ENCODE measurements around the gene MAPKAP1. TPM values are rescaled to one million over a fixed set of nuclear protein-coding genes. Genes with fewer than 3 reads are reported as not detected.

MAPKAP1 gene
- total and polyA plus RNA-seq, 2 experiments from 2014 or later = 68.4 to 98.5 TPM

DNA sequence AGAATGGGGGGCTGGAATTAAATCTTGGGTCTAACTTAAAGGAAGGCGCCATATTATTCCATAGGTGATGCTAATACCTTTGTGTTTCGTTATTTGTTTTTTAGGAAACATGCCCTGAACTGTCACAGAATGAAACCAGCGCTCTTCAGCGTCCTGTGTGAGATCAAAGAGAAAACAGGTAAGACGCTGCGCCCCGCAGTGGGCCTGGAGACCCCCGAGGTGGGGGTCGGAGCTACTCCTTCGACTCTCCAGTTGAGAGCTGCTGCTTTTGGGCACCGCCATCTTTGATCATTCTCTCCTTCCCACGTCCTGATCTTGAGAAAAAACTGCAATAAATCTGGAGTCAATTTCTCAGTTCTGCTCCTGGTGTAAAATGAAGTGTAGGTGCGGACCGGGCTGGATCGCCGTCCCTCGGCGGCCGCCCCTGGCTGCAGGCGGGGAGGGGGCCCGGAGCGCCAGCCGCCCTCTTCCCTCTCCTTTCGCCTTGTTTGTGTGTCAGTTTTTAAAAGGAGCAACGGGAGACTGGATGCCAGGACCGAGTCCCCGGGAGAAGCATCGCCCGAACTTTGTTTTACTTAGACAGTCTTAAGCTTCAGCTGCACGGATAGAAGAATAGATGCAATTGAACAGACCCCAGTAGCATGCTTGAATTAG lies 41.6 kb upstream of the MAPKAP1 start (continued):
- TF ChIP-seq CREB1 (CRISPR knock-in tag; IDR thresholded peaks at IDR 0.05; ENCODE audit: low read depth) (no peak), EZH2 (IDR thresholded peaks at IDR 0.05; ENCODE audit: low read depth, unreplicated experiment) (no peak), JUNB (IDR thresholded peaks at IDR 0.05; ENCODE audit: unreplicated experiment) (no peak), STAT1 (IDR thresholded peaks at IDR 0.05; ENCODE audit: unreplicated experiment) (no peak), ZNF114 (CRISPR knock-in tag; IDR thresholded peaks at IDR 0.05) (no peak), NANOG (IDR thresholded peaks at IDR 0.05; ENCODE audit: borderline replicate concordance) (no peak)
- TF ChIP-seq, protein P1, sequence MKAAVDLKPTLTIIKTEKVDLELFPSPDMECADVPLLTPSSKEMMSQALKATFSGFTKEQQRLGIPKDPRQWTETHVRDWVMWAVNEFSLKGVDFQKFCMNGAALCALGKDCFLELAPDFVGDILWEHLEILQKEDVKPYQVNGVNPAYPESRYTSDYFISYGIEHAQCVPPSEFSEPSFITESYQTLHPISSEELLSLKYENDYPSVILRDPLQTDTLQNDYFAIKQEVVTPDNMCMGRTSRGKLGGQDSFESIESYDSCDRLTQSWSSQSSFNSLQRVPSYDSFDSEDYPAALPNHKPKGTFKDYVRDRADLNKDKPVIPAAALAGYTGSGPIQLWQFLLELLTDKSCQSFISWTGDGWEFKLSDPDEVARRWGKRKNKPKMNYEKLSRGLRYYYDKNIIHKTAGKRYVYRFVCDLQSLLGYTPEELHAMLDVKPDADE (IDR thresholded peaks at IDR 0.05) = no peak

DNA sequence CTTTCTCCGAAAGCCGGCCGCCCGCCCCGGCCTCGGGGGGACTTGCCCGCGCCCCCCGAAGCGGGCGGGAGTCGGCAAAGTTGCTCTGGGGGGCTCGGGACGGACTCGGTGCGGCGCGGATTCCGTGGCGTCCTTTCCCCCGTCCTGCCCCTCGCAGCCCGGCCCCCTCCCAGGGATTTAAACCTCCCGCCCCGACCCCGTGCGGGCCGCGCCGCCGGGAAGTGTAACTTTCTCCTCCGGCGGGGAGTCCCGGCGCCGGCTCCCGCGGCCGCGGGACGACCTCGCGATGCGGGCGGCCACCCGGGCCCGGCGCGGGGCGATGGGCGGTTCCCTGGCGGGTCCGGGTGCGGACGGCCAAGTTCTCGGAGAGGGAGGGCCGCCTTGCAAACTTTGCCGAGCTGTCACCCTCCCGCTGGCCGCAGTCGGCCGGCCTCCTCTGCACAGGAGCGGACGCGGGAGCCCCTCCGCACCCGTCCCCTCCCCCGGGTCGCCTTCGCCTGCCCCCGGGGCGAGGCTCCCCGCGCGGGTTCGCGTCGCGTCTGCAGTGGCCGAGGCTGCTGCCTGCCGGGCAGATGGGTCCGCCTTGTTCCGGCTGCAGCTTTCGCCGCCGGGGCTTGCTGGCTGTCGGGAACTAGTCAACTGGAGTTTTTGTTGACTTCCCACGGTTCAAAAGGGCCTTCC lies 40.9 kb upstream of the MAPKAP1 start:
- Mint-ChIP-seq H3K36me3 (ENCODE audit: low read depth) (peaks cover 12% of the 10 kb centered on the region), H3K9me3 (no peaks in the 10 kb centered on the region), H3K4me3 (peak overlapping the region; percentile 96), H3K27ac (no peak overlapping the region), H3K27me3 (ENCODE audit: insufficient read depth, low read depth, poor library complexity) (peaks cover 13% of the 10 kb centered on the region), H3K4me1 (peaks cover 52% of the 10 kb centered on the region)
- peak overlapping the region; percentile 87 for H3K4me3 ChIP-seq
- H3K36me3 ChIP-seq (ENCODE audit: insufficient read depth) = no peaks in the 10 kb centered on the region
- H2AFZ ChIP-seq = peak overlapping the region; percentile 70; the same call in 1 of the 2 replicates
- H3K4me1 ChIP-seq (ENCODE audit: insufficient read depth) = peaks cover 54% of the 10 kb centered on the region
- H3K79me2 ChIP-seq (replicated peaks; ENCODE audit: insufficient read depth) = peaks cover 40% of the 10 kb centered on the region
- H3K27ac ChIP-seq (ENCODE audit: low read depth) = no peak overlapping the region
- ATAC-seq (peak; percentile 1; the same call in 2 of the 3 replicates), DNase-seq (ENCODE audit: low spot score) (peak; percentile 48)
- peaks cover 8% of the 10 kb centered on the region; the same call in 1 of the 2 replicates for H3K27me3 ChIP-seq (ENCODE audit: insufficient read depth)
- no peak for TF ChIP-seq CREB1 (CRISPR knock-in tag; IDR thresholded peaks at IDR 0.05; ENCODE audit: low read depth)
- 0 out of 2 replicates have a peak, but pooled peaks cover 3% of the 10 kb centered on the region for H3F3A ChIP-seq (replicated peaks; ENCODE audit: low read depth)
- H4K20me1 ChIP-seq (replicated peaks; ENCODE audit: insufficient read depth) = no peaks in the 10 kb centered on the region
- peak overlapping the region; percentile 92 for H3K4me2 ChIP-seq
- no peaks in the 10 kb centered on the region for H3K9me2 ChIP-seq (ENCODE audit: insufficient read depth)

DNA sequence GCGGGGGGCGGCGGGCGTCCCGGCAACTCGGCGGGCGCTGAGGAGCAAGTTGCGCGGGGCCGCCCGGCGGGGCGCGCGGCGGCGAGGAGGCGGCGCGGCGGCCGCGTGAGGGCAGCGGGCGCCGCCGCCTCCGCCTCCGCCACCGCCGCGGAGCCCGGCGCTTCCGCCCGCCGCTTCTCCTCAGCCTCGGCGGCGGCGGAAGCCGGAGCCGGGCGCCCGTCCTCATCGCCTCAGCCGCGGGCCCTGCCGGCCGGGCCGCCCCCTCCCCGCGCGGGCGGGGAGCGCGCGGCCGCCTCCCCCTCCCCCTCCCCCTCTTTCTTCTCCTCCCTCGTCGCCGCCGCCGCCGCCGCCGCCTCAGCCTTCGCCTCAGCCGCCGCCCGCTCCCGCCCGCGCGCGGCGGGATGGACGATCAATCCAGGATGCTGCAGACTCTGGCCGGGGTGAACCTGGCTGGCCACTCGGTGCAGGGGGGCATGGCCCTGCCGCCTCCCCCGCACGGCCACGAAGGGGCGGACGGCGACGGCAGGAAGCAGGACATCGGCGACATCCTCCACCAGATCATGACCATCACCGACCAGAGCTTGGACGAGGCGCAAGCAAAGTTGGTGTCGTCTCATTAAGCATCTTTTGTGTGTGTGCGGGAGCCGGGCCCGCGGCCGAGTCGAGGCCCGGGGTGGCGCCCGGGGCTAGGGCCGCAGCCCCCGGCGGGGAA lies 40.2 kb upstream of the MAPKAP1 start, which contains the start of gene PBX3:
PBX3 (plus strand) TSS at position 321 of the 712 bp plus-strand sequence.
- peaks cover 46% of the 10 kb centered on the region for H3K4me1 Mint-ChIP-seq
- peaks cover 37% of the 10 kb centered on the region for H3K79me2 ChIP-seq (replicated peaks; ENCODE audit: insufficient read depth)
- H3K36me3 Mint-ChIP-seq (ENCODE audit: low read depth) = peaks cover 12% of the 10 kb centered on the region
- no peaks in the 10 kb centered on the region for H3K9me3 Mint-ChIP-seq
- DNase-seq (ENCODE audit: low spot score) (peak; percentile 69), ATAC-seq (no peak)
- peak within 1 kb of the TSS; percentile 92 for H3K4me2 ChIP-seq
- H2AFZ ChIP-seq = peak within 1 kb of the TSS; percentile 70; the same call in 1 of the 2 replicates
- peak within 1 kb of the TSS; percentile 96 for H3K4me3 Mint-ChIP-seq
- H3K4me1 ChIP-seq (ENCODE audit: insufficient read depth) = peaks cover 49% of the 10 kb centered on the region
- H4K20me1 ChIP-seq (replicated peaks; ENCODE audit: insufficient read depth) = no peaks in the 10 kb centered on the region
- 0 out of 2 replicates have a peak, but pooled peaks cover 3% of the 10 kb centered on the region for H3F3A ChIP-seq (replicated peaks; ENCODE audit: low read depth)
- peak within 1 kb of the TSS; percentile 87 for H3K4me3 ChIP-seq
- peaks cover 13% of the 10 kb centered on the region for H3K27me3 Mint-ChIP-seq (ENCODE audit: insufficient read depth, low read depth, poor library complexity)
- H3K36me3 ChIP-seq (ENCODE audit: insufficient read depth) = no peaks in the 10 kb centered on the region
- peaks cover 8% of the 10 kb centered on the region; the same call in 1 of the 2 replicates for H3K27me3 ChIP-seq (ENCODE audit: insufficient read depth)
- peak within 1 kb of the TSS; percentile 93 for H3K27ac ChIP-seq (ENCODE audit: low read depth)
- peak within 1 kb of the TSS; percentile 96 for H3K27ac Mint-ChIP-seq
- no peaks in the 10 kb centered on the region for H3K9me2 ChIP-seq (ENCODE audit: insufficient read depth)
- no peak for TF ChIP-seq NANOG (IDR thresholded peaks at IDR 0.05; ENCODE audit: borderline replicate concordance)
- TF ChIP-seq JUNB (IDR thresholded peaks at IDR 0.05; ENCODE audit: unreplicated experiment) = no peak
- no peak for TF ChIP-seq ZNF331 (CRISPR knock-in tag; IDR thresholded peaks at IDR 0.05; ENCODE audit: low read depth)
- TF ChIP-seq, protein P1 (IDR thresholded peaks at IDR 0.05) = no peak
- no peak for TF ChIP-seq CTCF (conservative IDR thresholded peaks at IDR 0.05; ENCODE audit: low read depth in 2 of 2)
- no peak for TF ChIP-seq STAT1 (IDR thresholded peaks at IDR 0.05; ENCODE audit: unreplicated experiment)
- no peak for TF ChIP-seq POLR2AphosphoS5 (IDR thresholded peaks at IDR 0.05; ENCODE audit: low read depth)
- TF ChIP-seq EZH2phosphoT487 (IDR thresholded peaks at IDR 0.05; ENCODE audit: unreplicated experiment) = no peak
- no peak for TF ChIP-seq REST (IDR thresholded peaks at IDR 0.05; ENCODE audit: unreplicated experiment)

Data from GM23338 (cell line).